NCI-H526 (cell line): ENCODE results near the gene ARHGEF17.

ENCODE experiments used
- DNase-seq, 2 experiments: peaks; one replicate each; lab custom pipeline; 2025; lab: John Stamatoyannopoulos, UW

The ARHGEF17 gene

DNA sequence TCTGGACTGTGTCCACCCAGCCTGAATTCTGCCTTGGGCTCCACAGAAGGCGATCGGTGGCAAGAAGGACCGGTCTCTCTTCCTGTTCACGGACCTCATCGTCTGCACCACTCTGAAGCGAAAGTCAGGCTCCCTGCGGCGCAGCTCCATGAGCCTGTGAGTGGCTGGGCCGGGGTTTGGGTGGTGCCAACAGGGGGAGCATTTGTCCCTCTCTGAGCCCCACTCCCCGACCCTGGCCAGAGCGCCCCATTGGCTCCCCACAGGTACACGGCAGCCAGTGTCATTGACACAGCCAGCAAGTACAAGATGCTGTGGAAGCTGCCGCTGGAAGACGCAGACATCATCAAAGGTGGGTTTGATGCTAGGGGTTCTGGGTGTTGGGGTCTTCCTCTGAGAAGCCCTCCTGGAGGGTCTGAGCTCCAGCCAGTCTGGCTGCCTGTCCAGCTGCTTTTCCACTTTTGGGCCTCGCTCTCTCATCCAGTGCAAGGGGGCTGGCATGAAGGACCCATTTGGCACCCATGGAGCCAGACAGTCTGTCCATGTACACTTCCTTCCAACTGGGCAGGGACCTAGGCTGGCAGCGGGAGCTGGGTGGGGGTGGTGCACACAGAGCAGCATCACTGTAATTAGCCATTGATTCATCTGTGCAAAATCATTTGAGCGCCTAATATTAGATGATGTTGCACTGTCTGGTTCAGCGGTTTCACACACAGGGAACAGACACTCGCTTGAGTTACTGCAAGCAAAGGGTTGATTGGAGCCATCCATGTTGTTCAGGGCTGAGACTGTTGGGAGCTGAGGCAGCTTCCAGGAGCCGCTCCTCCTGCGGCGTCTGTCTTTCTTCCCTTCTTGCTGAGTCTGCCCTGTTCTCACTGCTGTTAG, 49.1 kb downstream of the ARHGEF17 start:
- DNase-seq = no peak

GRCh38 chr11:73358071-73358470, 50.0 kb downstream of the ARHGEF17 start:
- DNase-seq = no peak

- no peak for DNase-seq
These were observed 51.3 kb downstream of the ARHGEF17 start for GRCh38 chr11:73359341-73359740.

- DNase-seq = peak in 1 of 2 experiments; percentile 32
These were observed 52.1 kb downstream of the ARHGEF17 start for GRCh38 chr11:73359930-73360742.

DNA sequence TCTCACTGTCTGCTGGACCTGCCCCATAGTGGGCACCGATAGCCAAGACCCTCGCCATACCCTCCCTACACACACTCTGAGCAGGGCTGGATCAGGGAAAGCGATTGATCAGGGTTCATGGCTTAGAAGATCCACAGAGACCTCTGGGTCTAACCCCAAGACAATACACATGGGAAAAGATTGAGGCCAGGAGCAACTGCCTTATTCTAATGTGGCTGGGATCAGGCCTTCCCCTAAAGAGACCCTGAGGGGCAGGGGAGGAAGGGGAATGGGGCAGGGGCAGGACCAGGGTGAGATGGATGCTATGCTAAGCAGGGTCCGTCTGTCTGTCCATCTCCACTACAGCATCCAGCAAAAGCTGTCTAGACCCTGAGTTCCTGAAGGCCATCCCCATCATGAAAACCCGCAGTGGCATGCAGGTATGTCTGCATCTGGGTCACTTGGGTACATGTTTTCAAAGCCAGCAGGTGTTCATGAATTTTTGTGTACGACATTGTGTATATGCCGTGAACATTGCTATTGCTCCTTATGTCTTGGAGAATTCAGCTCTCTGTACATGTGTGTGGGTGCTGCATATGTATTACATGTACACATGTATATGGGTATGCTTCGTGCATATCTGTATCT, 52.8 kb downstream of the ARHGEF17 start:
- DNase-seq = no peak

GRCh38 chr11:73361953-73362776, 54.1 kb downstream of the ARHGEF17 start:
- no peak for DNase-seq

DNA sequence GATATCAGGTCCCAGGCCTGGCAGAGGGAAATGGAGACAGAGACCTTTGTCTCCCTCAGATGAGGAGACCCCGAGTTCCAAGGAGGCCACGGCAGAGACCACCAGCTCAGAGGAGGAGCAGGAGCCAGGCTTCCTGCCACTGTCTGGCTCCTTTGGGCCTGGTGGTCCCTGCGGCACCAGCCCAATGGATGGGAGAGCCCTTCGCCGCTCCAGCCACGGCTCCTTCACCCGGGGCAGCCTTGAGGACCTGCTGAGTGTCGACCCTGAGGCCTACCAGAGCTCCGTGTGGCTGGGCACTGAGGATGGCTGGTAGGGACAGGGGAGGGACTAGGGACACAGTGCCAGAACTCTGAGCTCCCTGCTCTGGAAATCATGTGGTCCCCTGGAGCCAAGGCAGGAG, 55.1 kb downstream of the ARHGEF17 start:
- DNase-seq = no peak

GRCh38 chr11:73365352-73366264, 57.5 kb downstream of the ARHGEF17 start:
- no peak for DNase-seq

DNA sequence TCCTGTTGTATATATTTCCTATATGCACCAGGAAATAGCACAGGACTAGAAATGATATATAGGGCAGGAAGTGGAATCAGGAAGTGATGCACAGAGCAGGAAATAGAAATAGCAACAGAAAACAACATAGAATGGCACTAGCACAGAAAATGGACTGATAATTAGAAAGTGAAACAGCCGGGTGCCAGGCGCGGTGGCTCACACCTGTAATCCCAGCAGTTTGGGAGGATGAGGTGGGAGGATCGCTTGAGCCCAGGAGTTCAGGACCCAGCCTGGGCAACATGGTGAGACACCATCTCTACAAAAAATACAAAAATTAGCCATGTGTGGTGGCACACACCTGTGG, 58.2 kb downstream of the ARHGEF17 start:
- no peak for DNase-seq

DNA sequence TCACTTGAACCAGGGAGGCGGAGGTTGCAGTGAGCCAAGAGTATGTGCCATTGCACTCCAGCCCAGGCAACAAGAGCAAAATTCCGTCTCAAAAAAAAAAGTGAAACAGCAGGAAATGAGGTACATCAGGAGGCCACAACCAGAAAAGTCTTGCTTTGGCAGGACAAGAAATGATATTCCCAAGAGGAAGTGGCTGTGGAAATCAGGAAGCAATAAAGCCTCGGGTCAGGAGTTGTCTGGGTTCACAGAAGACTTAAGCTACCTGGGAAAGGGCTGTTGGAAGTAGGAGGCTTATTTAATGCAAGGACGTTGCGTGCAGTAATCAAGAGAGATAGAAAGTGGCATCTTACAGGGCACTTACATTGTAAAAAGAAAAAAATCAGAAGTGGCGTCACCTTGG, 58.9 kb downstream of the ARHGEF17 start:
- no peak for DNase-seq

DNA sequence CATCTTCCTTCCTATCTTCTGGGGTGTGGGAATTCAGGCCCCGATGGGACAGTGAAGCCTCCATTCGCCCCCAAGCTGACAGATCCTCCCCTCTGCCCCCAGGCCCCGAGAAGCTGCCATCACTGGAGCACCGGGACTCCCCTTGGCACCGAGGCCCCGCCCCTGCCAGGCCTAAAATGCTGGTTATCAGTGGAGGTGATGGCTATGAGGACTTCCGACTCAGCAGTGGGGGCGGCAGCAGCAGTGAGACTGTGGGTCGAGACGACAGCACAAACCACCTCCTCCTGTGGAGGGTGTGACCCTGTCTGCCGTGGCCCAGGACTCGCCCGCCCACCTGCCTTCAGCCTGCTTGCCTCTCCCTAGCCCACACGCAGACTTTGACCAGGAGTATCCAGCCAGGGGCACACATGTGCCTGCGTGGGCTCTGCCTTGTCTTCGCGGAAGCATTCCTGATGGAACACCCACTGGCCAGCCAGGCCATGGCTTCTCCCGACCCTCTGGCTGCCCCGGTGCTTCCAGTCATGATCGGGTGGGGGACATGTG, 59.5 kb downstream of the ARHGEF17 start:
- no peak for DNase-seq

GRCh38 chr11:73372375-73372993, 64.4 kb downstream of the ARHGEF17 start:
- peak in 1 of 2 experiments; percentile 53 for DNase-seq

- DNase-seq = no peak
These were observed 66.1 kb downstream of the ARHGEF17 start for GRCh38 chr11:73374151-73374550.

- no peak for DNase-seq
These were observed 67.7 kb downstream of the ARHGEF17 start for GRCh38 chr11:73375830-73376159.

DNA sequence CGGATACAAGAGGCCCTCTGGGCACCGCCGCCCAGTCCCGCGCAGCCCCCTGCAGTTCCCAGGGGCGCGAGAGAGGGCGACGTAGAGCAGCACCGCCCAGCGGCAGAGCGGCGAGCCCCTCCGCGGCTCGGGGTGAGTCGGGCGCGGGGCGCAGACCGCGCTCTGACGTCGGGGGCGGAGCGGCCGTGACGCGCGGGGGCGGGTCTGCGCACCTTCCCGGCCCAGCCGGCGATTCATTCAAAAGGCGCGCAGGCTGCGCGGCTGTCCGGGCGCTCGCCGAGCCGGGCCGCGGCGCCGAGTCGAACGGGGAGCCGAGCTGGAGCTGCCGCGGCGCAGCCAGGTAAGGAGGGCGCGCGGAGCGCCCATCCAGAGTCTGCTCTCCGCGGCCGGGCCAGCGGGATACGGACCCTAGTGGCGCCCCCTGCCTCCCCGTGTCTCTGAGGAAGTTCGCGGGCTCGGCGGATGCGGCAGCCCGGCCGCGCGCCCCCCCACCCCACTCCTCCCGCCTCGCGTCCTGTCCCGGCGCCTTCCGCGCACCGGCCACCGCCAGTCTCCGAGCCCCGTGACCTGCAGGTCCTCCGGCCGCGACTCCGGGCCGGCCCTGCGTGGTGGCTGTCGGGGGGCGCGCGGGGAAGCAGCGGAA, 68.2 kb downstream of the ARHGEF17 start, which contains the start of gene RELT:
RELT (plus strand) TSS at position 240 of the 643 bp plus-strand sequence. CDS start 12,738 bp downstream, outside the sequence.
- peak; percentile 73 to 97 for DNase-seq

- peak in 1 of 2 experiments; percentile 65 for DNase-seq
These were observed 68.9 kb downstream of the ARHGEF17 start for GRCh38 chr11:73376803-73377629.

DNA sequence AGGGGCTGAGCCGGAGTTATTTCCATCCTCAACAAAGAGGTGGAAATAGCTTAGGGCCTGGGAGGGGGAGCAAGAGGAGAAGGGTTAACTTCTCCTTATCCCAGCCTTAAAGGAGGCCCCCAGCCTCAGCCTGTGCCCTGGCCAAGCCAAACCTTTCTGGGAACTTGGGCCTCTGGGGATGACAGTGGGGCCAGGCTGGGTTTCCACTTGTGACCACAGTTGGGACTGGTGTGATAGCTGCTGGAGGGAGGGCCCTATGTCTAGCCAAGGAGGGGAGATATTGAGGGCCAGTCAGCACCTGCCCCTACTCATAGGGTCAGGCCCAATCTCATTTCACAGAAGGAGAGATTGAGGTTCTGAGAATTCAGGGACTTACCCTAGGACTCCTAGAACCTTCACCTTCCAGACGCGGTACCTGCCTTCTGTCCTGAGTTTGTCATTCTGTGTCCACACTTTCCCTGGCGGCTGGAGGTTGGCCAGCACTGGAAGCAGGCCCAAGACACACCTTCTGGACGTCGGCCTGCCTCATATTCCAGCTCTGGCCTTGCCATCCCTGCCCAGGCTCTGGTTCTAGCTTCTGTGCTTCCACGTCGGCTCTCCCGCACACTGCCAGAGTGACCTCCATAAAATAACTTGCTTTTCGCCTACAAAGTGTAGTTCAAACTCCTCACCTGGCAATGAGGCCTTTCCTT, 71.3 kb downstream of the ARHGEF17 start:
- no peak for DNase-seq

GRCh38 chr11:73380331-73380730, 72.3 kb downstream of the ARHGEF17 start:
- no peak for DNase-seq
